Spleen (tissue), 11 donors: Measurements from ENCODE around the gene HEPACAM. TPM values are rescaled to one million over a fixed set of nuclear protein-coding genes. Genes with fewer than 3 reads are reported as not detected.

Experiments used
- DNase-seq: peaks from one replicate; pipeline ENCODE4 v3.0.0-alpha.2; 2020
- H3K27ac ChIP-seq, 8 donors: fragments of 200-600 bp; sonication (generic) in 7 of 8; 1 replicate in 4 of 8; 2 replicates in 4 of 8; pipeline versions ENCODE4 v1.5.0 to v1.8.0; 2016 to 2021; ENCODE audit warnings: inconsistent platforms in 4 of 8, mild to moderate bottlenecking in 4 of 8, moderate library complexity in 1 of 8
- H3K27me3 ChIP-seq, 7 donors: fragments of 200-600 bp; sonication (generic) in 6 of 7; replicated peaks in 1 of 7; 1 replicate in 4 of 7; 2 replicates in 3 of 7; pipeline versions ENCODE4 v1.5.0 to v1.8.0; 2016 to 2021; ENCODE audit warnings: inconsistent platforms in 3 of 7, mild to moderate bottlenecking in 1 of 7
- H3K36me3 ChIP-seq, 6 donors: fragments of 200-600 bp; sonication (generic) in 5 of 6; 1 replicate in 4 of 6; 2 replicates in 2 of 6; pipeline versions ENCODE4 v1.5.0 to v1.8.0; 2016 to 2021; ENCODE audit warnings: inconsistent platforms in 2 of 6
- H3K4me1 ChIP-seq, 6 donors: fragments of 200-600 bp; sonication (generic) in 5 of 6; 1 replicate in 3 of 6; 2 replicates in 3 of 6; pipeline versions ENCODE4 v1.5.0 to v1.8.0; 2016 to 2021; ENCODE audit warnings: inconsistent platforms in 3 of 6
- H3K4me3 ChIP-seq, 8 donors: fragments of 200-600 bp; sonication (generic) in 7 of 8; 1 replicate in 4 of 8; 2 replicates in 4 of 8; pipeline versions ENCODE4 v1.5.0 to v1.8.0; 2016 to 2021; ENCODE audit warnings: inconsistent platforms in 4 of 8, mild to moderate bottlenecking in 4 of 8, moderate library complexity in 2 of 8
- H3K9me3 ChIP-seq, 8 donors: fragments of 200-600 bp; sonication (generic) in 7 of 8; 1 replicate in 4 of 8; 2 replicates in 4 of 8; pipeline versions ENCODE4 v1.5.0 to v1.8.0; 2016 to 2021; ENCODE audit warnings: inconsistent platforms in 4 of 8
- CTCF ChIP-seq, 11 experiments: fragments of 200-600 bp in 7 of 11; fragments of 450-650 bp in 4 of 11; sonication (generic) in 4 of 11; IDR thresholded peaks in 8 of 11; conservative IDR thresholded peaks in 3 of 11; 1 replicate in 7 of 11; 2 replicates in 4 of 11; pipeline versions ENCODE4 v1.4.0 to v1.8.0; 2016 to 2021; ENCODE audit warnings: antibody characterized with exemption in 11 of 11, inconsistent platforms in 4 of 11, mild to moderate bottlenecking in 1 of 11
- POLR2A ChIP-seq, 3 donors: fragments of 450-650 bp; IDR thresholded peaks; one replicate each; pipeline ENCODE4 v1.5.1; 2017; ENCODE audit warnings: antibody characterized with exemption in 3 of 3, mild to moderate bottlenecking in 1 of 3
- POLR2AphosphoS5 ChIP-seq, 3 donors: sonication (generic); formaldehyde crosslinking; IDR thresholded peaks; one replicate each; pipeline ENCODE4 v1.5.1; 2017; ENCODE audit warnings: antibody characterized with exemption in 3 of 3
- WGBS, 5 donors: extraction: QIAGEN DNeasy Blood & Tissue Kit in 3 of 5; methylation state at CpG; one replicate each; pipeline versions ENCODE4 v1.1.5 to v1.1.7; 2013 to 2018; 5-methylcytosine and 5-hydroxymethylcytosine counted together
- intact Hi-C: fragments of 100-400 bp; cut with DNase I; formaldehyde crosslinking; loops from one replicate; pipeline ENCODE4 v1.15.0; 2023; ENCODE audit warnings: low total_unique reads
- polyA plus RNA-seq, 3 donors: library from polyadenylated mRNA; stranded (reverse); fragments of 200-250 nt; gene quantifications; one replicate each; pipeline ENCODE4 v1.2.1, GENCODE V29; 2013
- total RNA-seq, 7 donors: library from RNA; depleted of rRNA in 3 of 7; stranded (reverse); fragments of >200 nt in 3 of 7; fragmentation: NEBNext Ultra II Directional in 4 of 7; extraction: Animal tissue kit (Norgen Biotek cat#: 25700) in 4 of 7; gene quantifications; one replicate each; pipeline versions ENCODE4 v1.1.0 to v1.2.1, GENCODE V29; 2016 to 2021
- donor health status: healthy with polysubstance abuse.
- donor health status: DM: no; HTN: no; CAD: no; lungs with moderate emphysema.
- donor health status: DM: no; HTN: no; CAD: no.
- donor health status: Bipolar disorder and iron deficiency.
- donor health status: healthy.
- donor health status: DM: no; HTN: no; CAD: no.
- donor health status: DM: yes; HTN: yes; CAD: no.

The HEPACAM gene
- total and polyA plus RNA-seq, 10 donors: 0.04 to 2.7 (median 0.30) TPM; not detected in 6

GRCh38 chr11:124954590-124954955 lies 18.7 kb upstream of the HEPACAM start:
- no peak for DNase-seq
- Histone ChIP-seq H3K27ac (peak overlapping the region in 7 of 8 donors; percentile 74 to 91 (median 84)), H3K4me3 (peak overlapping the region; percentile 56 to 81 (median 72)), H3K4me1 (peaks cover 0 to 19% (median 12%) of the 10 kb centered on the region in 6 donors), H3K36me3 (no peaks in the 10 kb centered on the region), H3K27me3 (no peaks in the 10 kb centered on the region), H3K9me3 (peaks cover 0 to 1% (median 0%) of the 10 kb centered on the region in 8 donors)
- WGBS, 5 donors: 34 to 44% (median 37%) methylated on average over 6 of the region's 6 CpGs
- no peak for TF ChIP-seq CTCF (IDR thresholded peaks at IDR 0.05 in 8 of 11, conservative IDR thresholded peaks at IDR 0.05 in 3 of 11)
- no peak for TF ChIP-seq POLR2A (IDR thresholded peaks at IDR 0.05)
- TF ChIP-seq POLR2AphosphoS5 (IDR thresholded peaks at IDR 0.05): no peak
- intact Hi-C loops: no loop called here

GRCh38 chr11:124953753-124954589 lies 18.1 kb upstream of the HEPACAM start, which contains the start of gene CCDC15:
CCDC15 (plus strand) TSS chr11:124954202; CDS start chr11:124954733, 531 bp downstream.
- Histone ChIP-seq H3K4me3 (peak within 1 kb of the TSS; percentile 56 to 81 (median 72)), H3K36me3 (no peaks in the 10 kb centered on the region), H3K27me3 (no peaks in the 10 kb centered on the region), H3K9me3 (peaks cover 0 to 7% (median under 1%) of the 10 kb centered on the region in 8 donors), H3K27ac (peak within 1 kb of the TSS; percentile 74 to 91 (median 84)), H3K4me1 (peaks cover 0 to 19% (median 12%) of the 10 kb centered on the region in 6 donors)
- WGBS, 5 donors: 0 to 1% (median 0%) methylated on average over 31 to 54 of the region's 54 CpGs
- peak; percentile 99 for DNase-seq
- TF ChIP-seq POLR2AphosphoS5 (IDR thresholded peaks at IDR 0.05) (peak; percentile 96 to 97 (median 97)), POLR2A (IDR thresholded peaks at IDR 0.05) (peak in 1 of 3 donors; percentile 31), CTCF (IDR thresholded peaks at IDR 0.05 in 8 of 11, conservative IDR thresholded peaks at IDR 0.05 in 3 of 11) (peak in 1 of 11 experiments; percentile 20)
- intact Hi-C loops: no loop called here

- peaks cover 0 to 3% (median 0%) of the 10 kb centered on the region in 7 donors for H3K27me3 ChIP-seq
- whole genome bisulfite sequencing, 5 donors: 71 to 89% (median 86%) methylated on average over 3 of the region's 3 CpGs
- H3K36me3 ChIP-seq: no peaks in the 10 kb centered on the region
- no peak for TF ChIP-seq POLR2A (IDR thresholded peaks at IDR 0.05)
- TF ChIP-seq POLR2AphosphoS5 (IDR thresholded peaks at IDR 0.05): no peak
- TF ChIP-seq CTCF (IDR thresholded peaks at IDR 0.05 in 8 of 11, conservative IDR thresholded peaks at IDR 0.05 in 3 of 11): no peak
- no peak for DNase-seq
- no peak overlapping the region for H3K4me3 ChIP-seq
- intact Hi-C loops: no loop called here
- peaks cover 0 to 19% (median 12%) of the 10 kb centered on the region in 6 donors for H3K4me1 ChIP-seq
- H3K9me3 ChIP-seq: peaks cover 0 to 19% (median 9%) of the 10 kb centered on the region in 8 donors
- H3K27ac ChIP-seq: peak overlapping the region in 3 of 8 donors; percentile 10 to 43 (median 33)
These were observed 15.5 kb upstream of the HEPACAM start for GRCh38 chr11:124951341-124951740.
